ENCODE results near the gene STK39. TPM values are rescaled to one million over a fixed set of nuclear protein-coding genes. Genes with fewer than 3 reads are reported as not detected.

Gene STK39
- polyA plus RNA-seq, 1 donor (not counting 4 experiments of a cell fraction or from before 2014, with no cell fraction given): 20.7 TPM

GRCh38 chr2:168072626-168073303 lies 174.6 kb downstream of the STK39 start:
- no peak for FAIRE-seq
- Histone ChIP-seq H3K36me3 (ENCODE audit: control insufficient read depth in 2 of 2, extremely low read depth in 1 of 2, insufficient read depth in 2 of 2, low read length in 2 of 2) (peaks cover 0 to 4% of the 10 kb centered on the region in 2 experiments), H3K4me1 (ENCODE audit: control insufficient read depth, extremely low read depth, insufficient read depth, low read length) (no peaks in the 10 kb centered on the region), H3K4me3 (ENCODE audit: control insufficient read depth in 2 of 3, extremely low read depth in 1 of 3, insufficient read depth in 2 of 3, low read depth in 1 of 3, low read length in 3 of 3) (no peak overlapping the region), H3K27ac (ENCODE audit: control insufficient read depth, insufficient read depth, low read length) (no peak overlapping the region), H3K9ac (ENCODE audit: control insufficient read depth, extremely low read depth, insufficient read depth, low read length) (no peak overlapping the region), H2AFZ (ENCODE audit: control insufficient read depth, low read length) (no peak overlapping the region), H3K27me3 (ENCODE audit: control insufficient read depth, extremely low read depth, insufficient read depth, low read length) (no peaks in the 10 kb centered on the region), H3K9me1 (ENCODE audit: control insufficient read depth, extremely low read depth, insufficient read depth, low read length) (no peaks in the 10 kb centered on the region), H3K79me2 (ENCODE audit: control insufficient read depth, insufficient read depth, low read length) (no peaks in the 10 kb centered on the region), H4K20me1 (ENCODE audit: control insufficient read depth, extremely low read depth, insufficient read depth, low read length) (no peaks in the 10 kb centered on the region), H3K9me3 (ENCODE audit: control insufficient read depth, low read depth, low read length) (no peaks in the 10 kb centered on the region), H3K4me2 (ENCODE audit: control insufficient read depth, extremely low read depth, insufficient read depth, low read depth, low read length) (no peak overlapping the region)
- dilution Hi-C loops (cut with MboI; ENCODE audit: extremely low pct_ligation_motif_present, low sequenced_read_pairs): no loop called here
- TF ChIP-seq CTCF (optimal IDR thresholded peaks at IDR 0.05 in 1 of 3, IDR thresholded peaks at IDR 0.05 in 1 of 3, conservative IDR thresholded peaks at IDR 0.05 in 1 of 3; ENCODE audit: extremely low read depth in 1 of 3, insufficient read depth in 2 of 3, low read length in 3 of 3): no peak
- no peak for TF ChIP-seq EZH2 (IDR thresholded peaks at IDR 0.05; ENCODE audit: low read length)
- DNase-seq (ENCODE audit: low read depth, low spot score): no peak

- H3K9me3 ChIP-seq (ENCODE audit: control insufficient read depth, low read depth, low read length): no peaks in the 10 kb centered on the region
- H3K27me3 ChIP-seq (ENCODE audit: control insufficient read depth, extremely low read depth, insufficient read depth, low read length): no peaks in the 10 kb centered on the region
- no peak overlapping the region for H3K4me2 ChIP-seq (ENCODE audit: control insufficient read depth, extremely low read depth, insufficient read depth, low read depth, low read length)
- H3K79me2 ChIP-seq (ENCODE audit: control insufficient read depth, insufficient read depth, low read length): no peaks in the 10 kb centered on the region
- TF ChIP-seq EZH2 (IDR thresholded peaks at IDR 0.05; ENCODE audit: low read length) (no peak), CTCF (optimal IDR thresholded peaks at IDR 0.05 in 1 of 3, IDR thresholded peaks at IDR 0.05 in 1 of 3, conservative IDR thresholded peaks at IDR 0.05 in 1 of 3; ENCODE audit: extremely low read depth in 1 of 3, insufficient read depth in 2 of 3, low read length in 3 of 3) (no peak)
- H3K36me3 ChIP-seq (ENCODE audit: control insufficient read depth in 2 of 2, extremely low read depth in 1 of 2, insufficient read depth in 2 of 2, low read length in 2 of 2): peaks cover 1 to 10% of the 10 kb centered on the region in 2 experiments
- no peak overlapping the region for H3K27ac ChIP-seq (ENCODE audit: control insufficient read depth, insufficient read depth, low read length)
- H3K4me3 ChIP-seq (ENCODE audit: control insufficient read depth in 2 of 3, extremely low read depth in 1 of 3, insufficient read depth in 2 of 3, low read depth in 1 of 3, low read length in 3 of 3): no peak overlapping the region
- no peaks in the 10 kb centered on the region for H3K4me1 ChIP-seq (ENCODE audit: control insufficient read depth, extremely low read depth, insufficient read depth, low read length)
- DNase-seq (ENCODE audit: low read depth, low spot score) (no peak), FAIRE-seq (no peak)
- H4K20me1 ChIP-seq (ENCODE audit: control insufficient read depth, extremely low read depth, insufficient read depth, low read length): no peaks in the 10 kb centered on the region
- H2AFZ ChIP-seq (ENCODE audit: control insufficient read depth, low read length): no peak overlapping the region
- dilution Hi-C loops (cut with MboI; ENCODE audit: extremely low pct_ligation_motif_present, low sequenced_read_pairs): no loop called here
- H3K9ac ChIP-seq (ENCODE audit: control insufficient read depth, extremely low read depth, insufficient read depth, low read length): no peak overlapping the region
- no peaks in the 10 kb centered on the region for H3K9me1 ChIP-seq (ENCODE audit: control insufficient read depth, extremely low read depth, insufficient read depth, low read length)
These were observed 183.1 kb downstream of the STK39 start for GRCh38 chr2:168064011-168064998.
